ENCODE data around the gene CIBAR2.

Gene CIBAR2

GRCh38 chr16:85101956-85102630 lies 10.2 kb downstream of the CIBAR2 start:
- DNase-seq: no peak

- no peak for DNase-seq
Observed at GRCh38 chr16:85100265-85100664, 12.0 kb downstream of the CIBAR2 start.

GRCh38 chr16:85098565-85098964 lies 13.7 kb downstream of the CIBAR2 start:
- DNase-seq: no peak

GRCh38 chr16:85096921-85097320 lies 15.4 kb downstream of the CIBAR2 start:
- DNase-seq: no peak

- DNase-seq: no peak
Observed at GRCh38 chr16:85094812-85095211, 17.5 kb downstream of the CIBAR2 start.

- no peak for DNase-seq
Observed at GRCh38 chr16:85094176-85094805, 18.0 kb downstream of the CIBAR2 start.

GRCh38 chr16:85093705-85094104 lies 18.6 kb downstream of the CIBAR2 start:
- DNase-seq: no peak

- DNase-seq: no peak
Observed at GRCh38 chr16:85092851-85093250, 19.4 kb downstream of the CIBAR2 start.

- no peak for DNase-seq
Observed at GRCh38 chr16:85092309-85092708, 20.0 kb downstream of the CIBAR2 start.

- no peak for DNase-seq
Observed at GRCh38 chr16:85091522-85091910, 20.8 kb downstream of the CIBAR2 start.

- no peak for DNase-seq
Observed at GRCh38 chr16:85090873-85091521, 21.3 kb downstream of the CIBAR2 start.

- DNase-seq: no peak
Observed at GRCh38 chr16:85090181-85090580, 22.1 kb downstream of the CIBAR2 start.

- DNase-seq: no peak
Observed at GRCh38 chr16:85089525-85089924, 22.7 kb downstream of the CIBAR2 start.

GRCh38 chr16:85088570-85089199 lies 23.6 kb downstream of the CIBAR2 start:
- no peak for DNase-seq

GRCh38 chr16:85087899-85088569 lies 24.2 kb downstream of the CIBAR2 start:
- DNase-seq: no peak

GRCh38 chr16:85086347-85087291 lies 25.7 kb downstream of the CIBAR2 start:
- DNase-seq: peak; percentile 70 to 80

- no peak for DNase-seq
Observed at GRCh38 chr16:85085721-85086120, 26.6 kb downstream of the CIBAR2 start.

GRCh38 chr16:85084841-85085510 lies 27.3 kb downstream of the CIBAR2 start:
- DNase-seq: no peak

GRCh38 chr16:85083051-85083639 lies 29.1 kb downstream of the CIBAR2 start:
- DNase-seq: no peak

GRCh38 chr16:85082173-85083050 lies 29.9 kb downstream of the CIBAR2 start:
- DNase-seq: no peak
